HEK293T (cell line): ENCODE results near the gene MYO7B.
"Not testable (repeated sequence)": the region's sequence is repeated elsewhere in the genome, so short reads cannot be mapped to it uniquely, and the experiment has no call there.

ENCODE experiments used
- CTCF ChIA-PET: fragments of 350-600 bp; formaldehyde crosslinking; extraction: SDS; loops from one replicate; lab custom pipeline; 2021; ENCODE audit warnings: antibody characterized with exemption, inconsistent platforms; lab: Yijun Ruan, JAX
- POLR2A ChIA-PET: fragments of 350-600 bp; formaldehyde crosslinking; extraction: SDS; loops from one replicate; lab custom pipeline; 2020; ENCODE audit warnings: antibody characterized with exemption, inconsistent platforms; lab: Yijun Ruan, JAX
- DNase-seq: peaks from one replicate; pipeline ENCODE4 v3.0.0; 2012; ENCODE audit warnings: mixed read lengths; ENCODE audit errors: extremely low spot score
- ARNT ChIP-seq: fragments of 450-650 bp; IDR thresholded peaks from 2 replicates; pipeline ENCODE4 v1.6.1; 2017; ENCODE audit warnings: mild to moderate bottlenecking
- BHLHE40 ChIP-seq: fragments of 450-650 bp; IDR thresholded peaks from 2 replicates; pipeline ENCODE4 v1.6.1; 2016; ENCODE audit warnings: mild to moderate bottlenecking, moderate library complexity, borderline replicate concordance
- CTBP1 ChIP-seq: fragments of 450-650 bp; IDR thresholded peaks from 2 replicates; pipeline ENCODE4 v1.6.1; 2016; ENCODE audit warnings: borderline replicate concordance
- ELF4 ChIP-seq: fragments of 450-650 bp; IDR thresholded peaks from 2 replicates; pipeline ENCODE4 v1.6.1; 2017; ENCODE audit warnings: antibody characterized with exemption
- FOXA1 ChIP-seq: fragments of 450-650 bp; IDR thresholded peaks from 2 replicates; pipeline ENCODE4 v1.6.1; 2016; ENCODE audit warnings: mild to moderate bottlenecking
- FOXK2 ChIP-seq: fragments of 450-650 bp; IDR thresholded peaks from 2 replicates; pipeline ENCODE4 v1.6.1; 2016; ENCODE audit warnings: mild to moderate bottlenecking
- FOXM1 ChIP-seq: fragments of 450-650 bp; IDR thresholded peaks from 2 replicates; pipeline ENCODE4 v1.6.1; 2017; ENCODE audit warnings: mild to moderate bottlenecking, borderline replicate concordance
- HDGF ChIP-seq: fragments of 450-650 bp; IDR thresholded peaks from 2 replicates; pipeline ENCODE4 v1.6.1; 2017; ENCODE audit warnings: antibody characterized with exemption, borderline replicate concordance
- L3MBTL2 ChIP-seq: fragments of 450-650 bp; conservative IDR thresholded peaks from 2 replicates; pipeline ENCODE4 v1.6.1; 2016; ENCODE audit warnings: mild to moderate bottlenecking
- LEF1 ChIP-seq: fragments of 450-650 bp; IDR thresholded peaks from 2 replicates; pipeline ENCODE4 v1.6.1; 2017; ENCODE audit warnings: mild to moderate bottlenecking, borderline replicate concordance
- NFRKB ChIP-seq: fragments of 450-650 bp; IDR thresholded peaks from 2 replicates; pipeline ENCODE4 v1.6.1; 2016; ENCODE audit warnings: mild to moderate bottlenecking, moderate library complexity
- PKNOX1 ChIP-seq: fragments of 450-650 bp; IDR thresholded peaks from 2 replicates; pipeline ENCODE4 v1.6.1; 2016
- SP1 ChIP-seq: fragments of 450-650 bp; IDR thresholded peaks from 2 replicates; pipeline ENCODE4 v1.6.1; 2017
- SUZ12 ChIP-seq: fragments of 450-650 bp; IDR thresholded peaks from 2 replicates; pipeline ENCODE4 v1.6.1; 2016; ENCODE audit warnings: mild to moderate bottlenecking
- TARDBP ChIP-seq: fragments of 450-650 bp; IDR thresholded peaks from 2 replicates; pipeline ENCODE4 v1.6.1; 2016
- ZNF384 ChIP-seq: fragments of 450-650 bp; IDR thresholded peaks from 2 replicates; pipeline ENCODE4 v1.6.1; 2016

MYO7B gene

DNA sequence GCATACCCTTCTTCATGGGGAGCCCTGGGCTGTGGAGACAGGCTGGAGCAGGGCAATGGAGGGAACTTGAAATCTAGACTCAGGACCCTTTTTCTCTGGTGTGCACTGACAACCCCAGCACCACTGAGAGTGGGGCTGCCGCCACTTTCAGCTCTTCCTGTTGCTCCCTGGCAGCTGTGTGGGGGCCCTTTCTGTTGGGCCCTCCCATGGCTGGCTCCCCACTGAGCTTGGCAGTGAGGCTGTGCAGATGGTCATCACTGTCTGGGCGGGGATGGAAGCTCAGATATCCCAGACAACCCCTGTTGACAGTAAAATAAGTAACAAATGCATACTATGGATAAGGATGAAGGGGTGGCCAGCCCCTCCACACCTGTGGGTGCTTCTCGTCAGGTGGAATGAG is 6.7 kb downstream of the MYO7B start:
- CTCF ChIA-PET: no interaction called here
- DNase-seq: no peak
- TF ChIP-seq BHLHE40: no peak
- no peak for TF ChIP-seq SUZ12
- TF ChIP-seq CTBP1: no peak
- TF ChIP-seq LEF1: no peak
- no peak for TF ChIP-seq ZNF384
- TF ChIP-seq ARNT: no peak
- no peak for TF ChIP-seq FOXK2
- TF ChIP-seq L3MBTL2: no peak
- no peak for TF ChIP-seq HDGF
- no peak for TF ChIP-seq PKNOX1
- TF ChIP-seq TARDBP: no peak
- TF ChIP-seq NFRKB: no peak
- POLR2A ChIA-PET: interaction anchor here (1.9 kb wide), 1 partner anchor 16 kb away, joined by 12 read pairs; the partner anchor contains the start of gene IWS1

GRCh38 chr2:127543013-127543501 is 7.6 kb downstream of the MYO7B start:
- DNase-seq: not testable (repeated sequence)

GRCh38 chr2:127545189-127545588 is 9.7 kb downstream of the MYO7B start:
- DNase-seq: no peak
- TF ChIP-seq ARNT: no peak

More at GRCh38 chr2:127543013-127543501, 7.6 kb downstream of the MYO7B start:
- POLR2A ChIA-PET, CTCF ChIA-PET: not testable (repeated sequence)

DNA sequence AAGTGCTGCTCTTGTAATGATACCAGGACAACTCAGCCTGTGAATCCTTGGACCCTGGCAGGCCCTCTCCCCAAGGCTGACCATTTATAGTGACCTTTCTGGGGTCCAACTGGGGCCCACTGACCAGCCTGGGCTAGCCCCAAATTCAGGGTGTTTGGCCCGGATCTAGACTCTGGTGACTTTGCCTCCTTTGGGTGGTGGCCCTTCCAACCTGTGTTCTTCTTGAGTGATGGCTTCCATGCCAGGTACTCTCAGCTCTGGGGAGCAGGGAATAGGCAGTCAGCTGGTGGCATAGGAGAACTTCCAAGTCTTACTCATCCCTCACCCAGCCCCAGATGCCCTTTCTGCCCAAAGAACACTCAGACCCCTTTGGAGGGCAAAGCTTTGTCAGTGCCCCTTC is 10.3 kb downstream of the MYO7B start:
- no peak for DNase-seq
- ChIA-PET CTCF (no interaction called here), POLR2A (interaction anchor here (1.2 kb wide), 1 partner anchor 20 kb away, joined by 6 read pairs; the partner anchor contains the start of gene IWS1)
- TF ChIP-seq FOXA1 (no peak), FOXM1 (no peak), TARDBP (no peak), NFRKB (no peak), SUZ12 (no peak), CTBP1 (no peak), SP1 (no peak), FOXK2 (no peak), L3MBTL2 (no peak), ZNF384 (no peak), BHLHE40 (no peak), LEF1 (no peak), HDGF (no peak), ELF4 (no peak), ARNT (no peak)

More at GRCh38 chr2:127545189-127545588, 9.7 kb downstream of the MYO7B start:
- POLR2A ChIA-PET: interaction anchor here (1.2 kb wide), 1 partner anchor 19 kb away, joined by 6 read pairs; the partner anchor contains the start of gene IWS1
- CTCF ChIA-PET: no interaction called here

- TF ChIP-seq SP1 (no peak), TARDBP (peak; percentile 5; the same call in 1 of the 2 replicates)
- ChIA-PET CTCF (no interaction called here), POLR2A (no interaction called here)
- DNase-seq: no peak
These were observed 11.3 kb downstream of the MYO7B start for GRCh38 chr2:127546797-127547196.

GRCh38 chr2:127551221-127551930 is 15.9 kb downstream of the MYO7B start:
- ChIA-PET POLR2A (no interaction called here), CTCF (no interaction called here)
- no peak for DNase-seq
- TF ChIP-seq L3MBTL2 (no peak), SP1 (no peak), FOXA1 (no peak)

DNA sequence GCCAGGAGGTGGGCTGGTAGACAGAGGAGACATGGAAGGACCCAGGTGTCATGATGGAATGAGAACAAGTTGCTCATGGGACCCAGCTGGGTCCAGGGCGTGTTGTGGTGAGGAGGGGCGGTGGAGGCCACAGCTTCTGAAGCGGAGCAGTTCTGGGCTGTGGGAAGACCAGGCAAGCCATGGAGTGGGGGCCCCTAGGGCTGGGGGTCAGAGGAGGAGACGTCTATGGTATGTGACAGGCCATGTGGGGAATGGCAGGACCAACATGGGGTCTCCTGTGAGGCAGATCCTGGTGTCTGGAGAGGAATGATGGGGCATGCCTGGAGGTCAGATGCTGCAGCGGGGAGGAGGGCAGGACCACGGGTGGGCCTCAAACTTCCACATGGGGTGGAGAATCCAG is 16.9 kb downstream of the MYO7B start:
- CTCF ChIA-PET: no interaction called here
- POLR2A ChIA-PET: no interaction called here
- TF ChIP-seq CTBP1 (no peak), SUZ12 (no peak), FOXK2 (no peak), BHLHE40 (no peak), NFRKB (no peak), SP1 (no peak), TARDBP (no peak), ELF4 (no peak), FOXA1 (no peak)
- no peak for DNase-seq

DNA sequence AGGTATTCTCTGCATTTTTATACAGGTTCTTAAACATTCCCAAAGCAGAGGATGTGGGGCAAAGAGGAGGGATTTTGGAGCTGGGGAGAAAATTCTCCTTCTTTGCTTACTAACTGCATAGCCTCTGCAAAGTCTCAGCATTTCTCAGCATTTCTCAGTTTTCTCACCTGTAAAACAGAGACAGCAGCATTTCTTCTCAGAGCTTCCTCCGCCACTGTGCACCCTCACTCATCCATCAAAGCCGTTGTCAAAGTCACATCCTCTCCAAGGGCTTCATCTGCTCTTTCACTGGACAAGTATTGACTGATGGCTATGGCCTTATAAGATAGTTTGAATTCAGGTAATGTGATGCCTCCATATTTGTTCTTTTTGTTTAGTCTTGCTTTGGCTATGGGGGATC is 17.4 kb downstream of the MYO7B start:
- DNase-seq: no peak
- no peak for TF ChIP-seq LEF1
- TF ChIP-seq ZNF384: no peak
- TF ChIP-seq PKNOX1: no peak
- no peak for TF ChIP-seq CTBP1
- no peak for TF ChIP-seq BHLHE40
- TF ChIP-seq FOXK2: no peak
- TF ChIP-seq FOXA1: no peak
- no peak for TF ChIP-seq FOXM1
- no peak for TF ChIP-seq NFRKB
- TF ChIP-seq SP1: no peak
- no peak for TF ChIP-seq HDGF
- ChIA-PET POLR2A (no interaction called here), CTCF (no interaction called here)
